GM12892 (cell line): ENCODE measurements around the gene EHBP1.

Source experiments
- POLR2A ChIP-seq: IDR thresholded peaks from 2 replicates; pipeline ENCODE4 v1.6.1; 2011; ENCODE audit warnings: low read depth, low read length, control low read depth
- POLR2AphosphoS5 ChIP-seq: IDR thresholded peaks from 2 replicates; pipeline ENCODE4 v1.6.1; 2011; ENCODE audit warnings: low read depth, low read length, control low read depth
- TAF1 ChIP-seq: IDR thresholded peaks from 2 replicates; pipeline ENCODE4 v1.6.1; 2011; ENCODE audit warnings: low read depth, mild to moderate bottlenecking, control low read depth, low read length, borderline replicate concordance

DNA sequence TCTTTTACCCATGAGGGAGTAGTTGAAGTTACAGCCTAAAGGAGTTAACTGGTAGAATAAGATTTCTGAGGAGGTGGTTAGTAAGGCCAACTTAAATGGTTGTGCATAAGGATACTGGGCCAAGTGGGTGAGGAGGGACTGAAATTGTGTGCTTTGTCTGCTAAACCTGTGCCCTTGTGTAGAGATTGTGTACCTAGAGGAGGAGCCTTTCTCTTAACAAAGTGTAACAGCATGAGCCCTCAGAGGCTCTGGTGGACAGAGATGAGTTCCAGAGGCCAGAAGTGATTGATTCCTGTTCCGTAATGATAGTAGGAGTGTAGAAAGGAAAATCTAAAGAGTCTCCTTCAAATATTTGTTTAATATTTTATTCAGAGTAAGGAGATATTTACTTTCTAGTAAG lies 388.0 kb downstream of the EHBP1 start:
- TF ChIP-seq POLR2AphosphoS5 (no peak), POLR2A (no peak), TAF1 (no peak)
